ENCODE data around the gene MBIP.

MBIP gene

GRCh38 chr14:36279306-36280190, 40.9 kb downstream of the MBIP start:
- H3K9me3 ChIP-seq (ENCODE audit: insufficient read depth, low read length) = no peaks in the 10 kb centered on the region
- no peak for TF ChIP-seq YY1 (IDR thresholded peaks at IDR 0.05; ENCODE audit: insufficient read depth, insufficient read length)
- TF ChIP-seq ZNF274 (IDR thresholded peaks at IDR 0.05; ENCODE audit: low read depth, low read length) = no peak
- TF ChIP-seq SUZ12 (IDR thresholded peaks at IDR 0.05; ENCODE audit: extremely low read depth, insufficient read depth, insufficient read length) = no peak
- no peak for DNase-seq (ENCODE audit: low read depth, low spot score)
- H3K36me3 ChIP-seq (ENCODE audit: insufficient read depth, insufficient read length, low read length) = no peaks in the 10 kb centered on the region
- H3K9ac ChIP-seq (ENCODE audit: insufficient read length, low read depth) = no peak overlapping the region
- no peaks in the 10 kb centered on the region for H3K4me1 ChIP-seq (ENCODE audit: insufficient read depth, insufficient read length)
- no peak overlapping the region for H3K4me3 ChIP-seq (ENCODE audit: insufficient read length, low read depth)
- no peaks in the 10 kb centered on the region for H3K27me3 ChIP-seq (ENCODE audit: insufficient read depth, insufficient read length)

- DNase-seq (ENCODE audit: low read depth, low spot score) = no peak
- Histone ChIP-seq H3K9me3 (ENCODE audit: insufficient read depth, low read length) (no peaks in the 10 kb centered on the region), H3K9ac (ENCODE audit: insufficient read length, low read depth) (no peak overlapping the region), H3K27me3 (ENCODE audit: insufficient read depth, insufficient read length) (peaks cover 24% of the 10 kb centered on the region), H3K36me3 (ENCODE audit: insufficient read depth, insufficient read length, low read length) (no peaks in the 10 kb centered on the region), H3K4me1 (ENCODE audit: insufficient read depth, insufficient read length) (peaks cover 4% of the 10 kb centered on the region), H3K4me3 (ENCODE audit: insufficient read length, low read depth) (no peak overlapping the region)
- TF ChIP-seq YY1 (IDR thresholded peaks at IDR 0.05; ENCODE audit: insufficient read depth, insufficient read length) = no peak
- no peak for TF ChIP-seq ZNF274 (IDR thresholded peaks at IDR 0.05; ENCODE audit: low read depth, low read length)
Measured at GRCh38 chr14:36275741-36276140, 44.7 kb downstream of the MBIP start.

- DNase-seq (ENCODE audit: low read depth, low spot score) = no peak
- Histone ChIP-seq H3K4me3 (ENCODE audit: insufficient read length, low read depth) (peak overlapping the region; percentile 21), H3K9ac (ENCODE audit: insufficient read length, low read depth) (no peak overlapping the region), H3K36me3 (ENCODE audit: insufficient read depth, insufficient read length, low read length) (no peaks in the 10 kb centered on the region), H3K4me1 (ENCODE audit: insufficient read depth, insufficient read length) (peaks cover 4% of the 10 kb centered on the region), H3K27me3 (ENCODE audit: insufficient read depth, insufficient read length) (peaks cover 24% of the 10 kb centered on the region), H3K9me3 (ENCODE audit: insufficient read depth, low read length) (no peaks in the 10 kb centered on the region)
- no peak for TF ChIP-seq SUZ12 (IDR thresholded peaks at IDR 0.05; ENCODE audit: extremely low read depth, insufficient read depth, insufficient read length)
- TF ChIP-seq YY1 (IDR thresholded peaks at IDR 0.05; ENCODE audit: insufficient read depth, insufficient read length) = no peak
- no peak for TF ChIP-seq ZNF274 (IDR thresholded peaks at IDR 0.05; ENCODE audit: low read depth, low read length)
Measured at GRCh38 chr14:36271939-36272907, 48.2 kb downstream of the MBIP start.

- Histone ChIP-seq H3K27me3 (ENCODE audit: insufficient read depth, insufficient read length) (peaks cover 24% of the 10 kb centered on the region), H3K9me3 (ENCODE audit: insufficient read depth, low read length) (no peaks in the 10 kb centered on the region), H3K9ac (ENCODE audit: insufficient read length, low read depth) (no peak overlapping the region), H3K4me3 (ENCODE audit: insufficient read length, low read depth) (no peak overlapping the region), H3K36me3 (ENCODE audit: insufficient read depth, insufficient read length, low read length) (no peaks in the 10 kb centered on the region), H3K4me1 (ENCODE audit: insufficient read depth, insufficient read length) (peaks cover 4% of the 10 kb centered on the region)
- TF ChIP-seq ZNF274 (IDR thresholded peaks at IDR 0.05; ENCODE audit: low read depth, low read length) (no peak), YY1 (IDR thresholded peaks at IDR 0.05; ENCODE audit: insufficient read depth, insufficient read length) (no peak), SUZ12 (IDR thresholded peaks at IDR 0.05; ENCODE audit: extremely low read depth, insufficient read depth, insufficient read length) (no peak)
- DNase-seq (ENCODE audit: low read depth, low spot score) = no peak
Measured at GRCh38 chr14:36271222-36271621, 49.2 kb downstream of the MBIP start.

- no peak overlapping the region for H3K9ac ChIP-seq (ENCODE audit: insufficient read length, low read depth)
- H3K36me3 ChIP-seq (ENCODE audit: insufficient read depth, insufficient read length, low read length) = no peaks in the 10 kb centered on the region
- H3K9me3 ChIP-seq (ENCODE audit: insufficient read depth, low read length) = no peaks in the 10 kb centered on the region
- no peak overlapping the region for H3K4me3 ChIP-seq (ENCODE audit: insufficient read length, low read depth)
- H3K4me1 ChIP-seq (ENCODE audit: insufficient read depth, insufficient read length) = peaks cover 4% of the 10 kb centered on the region
- TF ChIP-seq SUZ12 (IDR thresholded peaks at IDR 0.05; ENCODE audit: extremely low read depth, insufficient read depth, insufficient read length) = no peak
- TF ChIP-seq YY1 (IDR thresholded peaks at IDR 0.05; ENCODE audit: insufficient read depth, insufficient read length) = no peak
- TF ChIP-seq ZNF274 (IDR thresholded peaks at IDR 0.05; ENCODE audit: low read depth, low read length) = no peak
- DNase-seq (ENCODE audit: low read depth, low spot score) = no peak
- peaks cover 24% of the 10 kb centered on the region for H3K27me3 ChIP-seq (ENCODE audit: insufficient read depth, insufficient read length)
Measured at GRCh38 chr14:36270191-36270590, 50.2 kb downstream of the MBIP start.

- no peak overlapping the region for H3K4me3 ChIP-seq (ENCODE audit: insufficient read length, low read depth)
- H3K36me3 ChIP-seq (ENCODE audit: insufficient read depth, insufficient read length, low read length) = no peaks in the 10 kb centered on the region
- H3K9me3 ChIP-seq (ENCODE audit: insufficient read depth, low read length) = no peaks in the 10 kb centered on the region
- H3K4me1 ChIP-seq (ENCODE audit: insufficient read depth, insufficient read length) = peaks cover 4% of the 10 kb centered on the region
- no peak overlapping the region for H3K9ac ChIP-seq (ENCODE audit: insufficient read length, low read depth)
- DNase-seq (ENCODE audit: low read depth, low spot score) = no peak
- peaks cover 23% of the 10 kb centered on the region for H3K27me3 ChIP-seq (ENCODE audit: insufficient read depth, insufficient read length)
- TF ChIP-seq SUZ12 (IDR thresholded peaks at IDR 0.05; ENCODE audit: extremely low read depth, insufficient read depth, insufficient read length) (no peak), ZNF274 (IDR thresholded peaks at IDR 0.05; ENCODE audit: low read depth, low read length) (no peak), YY1 (IDR thresholded peaks at IDR 0.05; ENCODE audit: insufficient read depth, insufficient read length) (no peak)
Measured at GRCh38 chr14:36268121-36268520, 52.3 kb downstream of the MBIP start.

GRCh38 chr14:36264595-36264994, 55.8 kb downstream of the MBIP start:
- no peaks in the 10 kb centered on the region for H3K27me3 ChIP-seq (ENCODE audit: insufficient read depth, insufficient read length)
- DNase-seq (ENCODE audit: low read depth, low spot score) = no peak
- no peaks in the 10 kb centered on the region for H3K36me3 ChIP-seq (ENCODE audit: insufficient read depth, insufficient read length, low read length)
- H3K4me3 ChIP-seq (ENCODE audit: insufficient read length, low read depth) = no peak overlapping the region
- H3K9me3 ChIP-seq (ENCODE audit: insufficient read depth, low read length) = no peaks in the 10 kb centered on the region
- H3K4me1 ChIP-seq (ENCODE audit: insufficient read depth, insufficient read length) = no peaks in the 10 kb centered on the region
- H3K9ac ChIP-seq (ENCODE audit: insufficient read length, low read depth) = no peak overlapping the region
- TF ChIP-seq ZNF274 (IDR thresholded peaks at IDR 0.05; ENCODE audit: low read depth, low read length) = no peak
- no peak for TF ChIP-seq YY1 (IDR thresholded peaks at IDR 0.05; ENCODE audit: insufficient read depth, insufficient read length)
- TF ChIP-seq SUZ12 (IDR thresholded peaks at IDR 0.05; ENCODE audit: extremely low read depth, insufficient read depth, insufficient read length) = no peak

Data from NT2/D1 (cell line).